Activated CD8-positive, alpha-beta memory T cell treated with anti-CD3 and anti-CD28 coated beads, Interleukin-2, amount 10 ng/mL, durations not matched to agents 7 days and 5 days (primary cell): ENCODE data around the gene PLN. TPM values are rescaled to one million over a fixed set of nuclear protein-coding genes. Genes with fewer than 3 reads are reported as not detected.

Experiments used
- ATAC-seq: fragments of 150-1000 bp; cut with Tn5 transposase; one replicate; pipeline ENCODE4 v1.10.0; 2021; ENCODE audit warnings: moderate library complexity
- CTCF ChIA-PET: fragments of 350-600 bp; sonication (Branson Sonifier 250); formaldehyde crosslinking; loops from one replicate; lab custom pipeline; 2021; ENCODE audit warnings: antibody characterized with exemption; lab: Charles Lee
- DNase-seq: peaks from one replicate; pipeline ENCODE4 v3.0.0-alpha.2; 2020
- H3K27ac Mint-ChIP-seq: one replicate; pipeline ENCODE4 v1.8.0; 2021; ENCODE audit warnings: mild to moderate bottlenecking, mixed read lengths
- H3K27me3 Mint-ChIP-seq: one replicate; pipeline ENCODE4 v1.8.0; 2021; ENCODE audit warnings: mixed read lengths
- H3K36me3 Mint-ChIP-seq: one replicate; pipeline ENCODE4 v1.8.0; 2021; ENCODE audit warnings: mild to moderate bottlenecking, mixed read lengths
- H3K4me1 Mint-ChIP-seq: one replicate; pipeline ENCODE4 v1.8.0; 2021; ENCODE audit warnings: mixed read lengths
- H3K4me3 Mint-ChIP-seq: one replicate; pipeline ENCODE4 v1.8.0; 2021; ENCODE audit warnings: mild to moderate bottlenecking, moderate library complexity, mixed read lengths
- H3K9me3 Mint-ChIP-seq: one replicate; pipeline ENCODE4 v1.8.0; 2022; ENCODE audit warnings: low read depth, mixed read lengths
- total RNA-seq, 2 experiments: library from RNA; stranded (reverse); gene quantifications; one replicate each; pipeline ENCODE4 v1.2.3, GENCODE V29; 2021

The PLN gene
- total RNA-seq, 2 experiments from 2014 or later: not detected

DNA sequence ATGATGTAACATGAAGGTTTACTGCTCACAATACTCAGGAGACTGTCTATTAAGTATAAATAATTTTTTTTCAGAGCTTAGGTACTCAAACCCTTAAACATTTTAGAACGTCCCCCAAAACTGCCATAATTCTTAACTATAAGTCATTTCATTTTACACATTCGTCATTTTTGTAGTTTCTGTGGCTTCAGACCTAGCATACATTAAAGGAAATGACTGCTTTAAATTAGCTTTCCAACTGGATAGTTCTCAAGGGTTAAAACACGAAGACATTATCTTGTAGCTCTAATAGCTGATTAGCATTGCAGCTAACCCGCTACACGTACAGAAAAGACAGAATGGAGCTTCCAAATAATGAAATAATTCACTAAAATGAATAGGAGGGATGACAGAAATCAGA is 24.9 kb upstream of the PLN start:
- Mint-ChIP-seq H3K36me3 (peaks cover 41% of the 10 kb centered on the region), H3K27ac (no peak overlapping the region), H3K27me3 (no peaks in the 10 kb centered on the region), H3K4me3 (no peak overlapping the region), H3K9me3 (peaks cover 2% of the 10 kb centered on the region), H3K4me1 (peaks cover 15% of the 10 kb centered on the region)
- no peak for ATAC-seq
- CTCF ChIA-PET: interaction anchor here (1.3 kb wide), 1 partner anchor 264 kb away, joined by 3 read pairs; no protein-coding TSS in a partner anchor
- no peak for DNase-seq

DNA sequence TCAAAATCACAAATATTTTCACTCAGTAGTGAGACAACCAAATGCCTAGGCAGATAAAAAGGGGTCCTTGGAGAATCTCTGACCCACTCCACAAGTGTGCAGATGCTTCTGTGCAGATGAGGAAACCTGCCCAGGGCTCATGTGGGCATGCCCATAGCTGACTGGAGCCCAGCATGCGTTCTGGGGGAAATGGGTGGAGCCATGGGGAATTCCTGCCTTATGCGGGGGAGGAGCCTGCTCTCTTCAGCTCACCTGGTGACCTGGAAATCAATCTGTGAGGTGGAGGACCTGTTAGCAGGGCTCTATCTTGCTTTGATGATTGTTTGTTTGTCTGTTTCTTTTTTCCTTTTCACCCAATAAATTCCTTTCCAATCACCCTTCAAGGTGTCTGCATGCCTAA is 23.4 kb upstream of the PLN start:
- no peak overlapping the region for H3K27ac Mint-ChIP-seq
- ATAC-seq (no peak), DNase-seq (no peak)
- no peaks in the 10 kb centered on the region for H3K9me3 Mint-ChIP-seq
- CTCF ChIA-PET: no interaction called here
- H3K4me1 Mint-ChIP-seq: peaks cover 15% of the 10 kb centered on the region
- no peaks in the 10 kb centered on the region for H3K27me3 Mint-ChIP-seq
- no peak overlapping the region for H3K4me3 Mint-ChIP-seq
- H3K36me3 Mint-ChIP-seq: peaks cover 29% of the 10 kb centered on the region

DNA sequence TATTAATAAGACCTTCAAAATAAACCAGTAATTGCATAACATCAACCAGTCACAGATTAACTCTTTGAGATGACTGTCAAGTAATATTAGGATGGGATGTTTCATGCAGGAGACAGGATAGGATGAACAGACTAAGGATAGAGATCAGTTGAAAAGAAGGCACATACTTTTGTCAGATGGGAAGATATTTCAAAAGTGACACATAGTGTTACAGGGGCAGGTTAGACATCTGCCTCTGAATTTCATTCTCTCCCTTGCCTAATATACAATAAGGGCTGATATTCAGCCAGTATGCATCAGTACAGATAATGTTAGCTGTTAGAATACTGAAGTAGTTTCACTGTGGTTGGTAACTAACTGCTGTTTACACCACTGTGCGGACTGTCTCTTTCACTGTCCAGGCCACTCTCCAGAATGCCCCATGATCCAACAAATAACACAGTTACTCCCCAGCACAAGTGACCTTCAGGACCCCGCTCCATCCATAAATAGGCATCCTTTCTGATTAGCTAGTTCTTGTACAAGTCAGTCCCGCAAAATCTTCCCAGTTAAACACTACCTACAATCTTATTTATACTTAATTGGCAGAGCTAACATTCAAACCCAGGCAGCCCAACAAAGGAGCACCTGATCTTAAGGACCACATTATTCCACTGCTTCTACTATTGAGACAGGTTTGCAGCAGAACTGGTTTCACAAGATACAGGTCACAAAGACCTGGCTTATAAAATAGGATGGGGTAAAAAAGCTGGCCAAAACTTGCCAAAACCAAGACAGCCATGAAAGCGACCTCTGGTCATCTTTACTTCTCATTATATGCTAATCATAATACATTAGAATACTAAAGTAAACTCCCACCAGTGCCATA is 21.9 kb upstream of the PLN start:
- H3K4me1 Mint-ChIP-seq: peaks cover 15% of the 10 kb centered on the region
- peaks cover 3% of the 10 kb centered on the region for H3K9me3 Mint-ChIP-seq
- CTCF ChIA-PET: interaction anchor here (0.5 kb wide), 1 partner anchor 13 kb away, joined by 3 read pairs; no protein-coding TSS in a partner anchor
- H3K4me3 Mint-ChIP-seq: no peak overlapping the region
- DNase-seq (no peak), ATAC-seq (no peak)
- peaks cover 26% of the 10 kb centered on the region for H3K36me3 Mint-ChIP-seq
- no peak overlapping the region for H3K27ac Mint-ChIP-seq
- H3K27me3 Mint-ChIP-seq: no peaks in the 10 kb centered on the region

DNA sequence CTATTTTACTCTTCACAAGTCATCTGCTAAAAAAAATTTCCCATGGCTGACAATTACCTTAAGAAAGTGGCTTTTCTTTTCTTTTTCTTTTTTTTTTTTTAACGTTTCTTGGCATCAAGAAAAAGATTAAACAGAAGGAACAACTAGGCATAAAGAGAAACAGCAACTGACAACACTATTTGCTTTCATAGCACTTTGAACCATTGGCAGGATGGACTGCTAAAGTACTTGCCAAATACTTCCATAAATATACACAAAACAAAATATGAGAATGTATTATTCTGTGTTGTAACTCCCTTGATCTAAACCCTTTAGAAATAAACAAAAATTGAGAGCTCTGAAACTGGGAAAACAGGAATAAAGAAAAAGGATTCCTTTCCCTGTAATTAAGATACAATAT is 20.0 kb upstream of the PLN start:
- CTCF ChIA-PET: no interaction called here
- DNase-seq (no peak), ATAC-seq (no peak)
- H3K4me3 Mint-ChIP-seq: no peak overlapping the region
- peaks cover 27% of the 10 kb centered on the region for H3K36me3 Mint-ChIP-seq
- peaks cover 7% of the 10 kb centered on the region for H3K9me3 Mint-ChIP-seq
- peaks cover 14% of the 10 kb centered on the region for H3K4me1 Mint-ChIP-seq
- no peaks in the 10 kb centered on the region for H3K27me3 Mint-ChIP-seq
- H3K27ac Mint-ChIP-seq: no peak overlapping the region

DNA sequence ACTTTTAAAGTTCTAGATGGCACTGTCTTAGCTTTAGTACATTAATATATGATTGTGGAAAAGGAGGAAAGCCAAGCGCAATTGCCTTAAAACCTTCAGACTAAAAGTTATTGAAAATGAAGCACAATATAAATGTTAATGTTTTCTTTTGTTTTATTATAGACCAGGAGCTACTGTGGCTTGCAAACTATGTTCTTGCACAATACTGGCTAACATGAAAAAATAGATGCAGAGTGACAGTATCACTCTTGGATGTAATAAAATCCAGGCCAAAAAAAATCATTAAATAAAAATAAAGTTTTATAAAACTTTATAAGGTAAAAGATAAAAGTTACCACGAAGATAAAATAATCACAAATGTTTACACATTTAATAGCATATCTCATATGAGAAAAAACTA is 18.3 kb upstream of the PLN start:
- DNase-seq: no peak
- peaks cover 22% of the 10 kb centered on the region for H3K36me3 Mint-ChIP-seq
- H3K27ac Mint-ChIP-seq: no peak overlapping the region
- peaks cover 4% of the 10 kb centered on the region for H3K4me1 Mint-ChIP-seq
- no peak for ATAC-seq
- H3K4me3 Mint-ChIP-seq: no peak overlapping the region
- H3K27me3 Mint-ChIP-seq: no peaks in the 10 kb centered on the region
- peaks cover 7% of the 10 kb centered on the region for H3K9me3 Mint-ChIP-seq
- CTCF ChIA-PET: no interaction called here

DNA sequence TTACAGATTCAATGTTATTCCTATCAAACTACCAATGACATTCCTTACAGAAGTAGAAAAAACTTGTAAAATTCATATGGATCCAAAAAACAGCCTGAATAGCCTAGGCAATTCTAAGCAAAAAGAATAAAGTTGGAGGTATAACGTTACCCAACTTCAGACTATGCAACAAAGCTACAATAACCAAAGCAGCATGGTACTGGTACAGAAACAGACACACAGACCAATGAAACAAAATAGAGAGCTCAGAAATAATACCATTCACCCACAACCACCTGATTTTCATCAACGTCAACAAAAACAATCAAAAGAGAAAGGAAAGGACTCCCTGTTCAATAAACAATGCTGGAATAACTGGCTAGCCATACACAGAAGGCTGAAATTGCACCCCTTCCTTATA is 17.2 kb upstream of the PLN start:
- Mint-ChIP-seq H3K27ac (no peak overlapping the region), H3K9me3 (peaks cover 7% of the 10 kb centered on the region), H3K4me3 (no peak overlapping the region), H3K4me1 (peaks cover 5% of the 10 kb centered on the region), H3K27me3 (no peaks in the 10 kb centered on the region), H3K36me3 (peaks cover 25% of the 10 kb centered on the region)
- ATAC-seq (no peak), DNase-seq (no peak)
- CTCF ChIA-PET: no interaction called here

DNA sequence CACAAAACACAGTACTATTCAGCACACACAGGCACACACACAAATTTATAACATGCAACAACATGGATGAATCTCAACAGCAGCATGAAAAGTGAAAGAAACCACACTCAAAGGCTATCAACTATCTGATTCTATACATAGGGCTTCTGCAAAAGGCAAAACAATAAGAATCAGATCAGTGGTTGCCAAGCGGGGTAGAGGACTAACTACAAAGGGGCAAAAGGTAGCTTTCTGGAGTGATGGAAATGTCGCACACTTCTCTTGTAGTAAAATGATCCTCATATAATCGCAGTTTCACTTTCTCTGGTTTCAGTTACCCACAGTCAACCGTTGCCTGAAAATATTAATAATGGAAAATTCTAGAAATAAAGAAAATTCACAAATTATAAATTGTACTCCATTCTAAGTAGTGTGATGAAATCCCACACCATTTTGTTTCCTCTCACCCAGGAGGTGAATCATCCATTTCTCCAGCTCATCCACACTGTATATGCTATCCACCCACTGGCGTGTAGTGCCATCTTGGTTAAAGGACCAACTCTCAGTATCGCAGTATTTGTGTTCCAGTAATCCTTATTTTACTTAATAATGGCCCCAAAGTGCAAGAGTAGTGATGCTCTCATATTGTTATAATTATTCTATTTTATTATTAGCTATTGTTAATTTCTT is 12.8 kb upstream of the PLN start:
- no peak for ATAC-seq
- CTCF ChIA-PET: no interaction called here
- H3K27me3 Mint-ChIP-seq: no peaks in the 10 kb centered on the region
- H3K9me3 Mint-ChIP-seq: peaks cover 7% of the 10 kb centered on the region
- H3K27ac Mint-ChIP-seq: no peak overlapping the region
- peaks cover 7% of the 10 kb centered on the region for H3K4me1 Mint-ChIP-seq
- no peak for DNase-seq
- no peak overlapping the region for H3K4me3 Mint-ChIP-seq
- peaks cover 29% of the 10 kb centered on the region for H3K36me3 Mint-ChIP-seq

DNA sequence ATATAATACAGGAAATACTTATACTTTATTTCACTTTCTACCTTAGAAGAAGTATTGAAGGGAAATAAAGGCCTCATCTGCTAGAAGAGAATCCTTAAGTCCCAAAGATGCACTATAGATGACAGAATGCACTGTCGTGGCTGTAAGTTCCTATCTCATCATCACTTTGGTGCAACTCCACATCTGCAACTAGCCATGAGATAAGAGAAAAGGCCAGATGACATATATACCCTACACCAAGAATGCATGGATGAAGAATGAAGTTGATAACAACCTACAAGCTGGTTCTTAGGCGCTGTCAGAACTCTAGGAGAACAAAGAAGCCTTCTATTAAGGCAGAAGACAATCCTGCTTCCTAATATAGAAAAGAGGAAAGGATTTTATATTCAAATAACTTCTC is 11.6 kb upstream of the PLN start:
- peaks cover 7% of the 10 kb centered on the region for H3K4me1 Mint-ChIP-seq
- H3K9me3 Mint-ChIP-seq: peaks cover 2% of the 10 kb centered on the region
- H3K27me3 Mint-ChIP-seq: no peaks in the 10 kb centered on the region
- no peak for ATAC-seq
- H3K27ac Mint-ChIP-seq: no peak overlapping the region
- no peak overlapping the region for H3K4me3 Mint-ChIP-seq
- CTCF ChIA-PET: no interaction called here
- peaks cover 23% of the 10 kb centered on the region for H3K36me3 Mint-ChIP-seq
- no peak for DNase-seq

DNA sequence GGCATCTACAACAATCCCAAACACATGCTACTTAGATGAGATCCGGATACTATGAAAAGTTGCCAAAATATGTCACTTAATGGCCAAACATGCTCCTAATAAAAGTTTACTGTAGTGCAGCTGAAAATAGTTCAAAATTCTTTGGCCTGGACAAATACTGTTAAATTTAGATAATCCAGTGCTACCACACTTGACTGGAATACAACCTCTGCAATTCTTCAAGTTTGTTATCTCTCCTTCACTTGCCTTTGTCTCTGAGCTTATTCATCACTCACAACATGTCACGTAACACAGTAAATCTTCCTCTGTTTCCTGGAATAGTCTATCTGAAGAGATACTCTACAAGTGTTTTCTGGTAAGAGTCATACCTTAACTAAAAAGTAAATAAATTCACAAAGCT is 10.5 kb upstream of the PLN start:
- H3K27ac Mint-ChIP-seq: no peak overlapping the region
- CTCF ChIA-PET: no interaction called here
- no peaks in the 10 kb centered on the region for H3K27me3 Mint-ChIP-seq
- H3K4me3 Mint-ChIP-seq: no peak overlapping the region
- H3K4me1 Mint-ChIP-seq: peaks cover 7% of the 10 kb centered on the region
- DNase-seq: no peak
- H3K9me3 Mint-ChIP-seq: no peaks in the 10 kb centered on the region
- peaks cover 16% of the 10 kb centered on the region for H3K36me3 Mint-ChIP-seq
- ATAC-seq: no peak

DNA sequence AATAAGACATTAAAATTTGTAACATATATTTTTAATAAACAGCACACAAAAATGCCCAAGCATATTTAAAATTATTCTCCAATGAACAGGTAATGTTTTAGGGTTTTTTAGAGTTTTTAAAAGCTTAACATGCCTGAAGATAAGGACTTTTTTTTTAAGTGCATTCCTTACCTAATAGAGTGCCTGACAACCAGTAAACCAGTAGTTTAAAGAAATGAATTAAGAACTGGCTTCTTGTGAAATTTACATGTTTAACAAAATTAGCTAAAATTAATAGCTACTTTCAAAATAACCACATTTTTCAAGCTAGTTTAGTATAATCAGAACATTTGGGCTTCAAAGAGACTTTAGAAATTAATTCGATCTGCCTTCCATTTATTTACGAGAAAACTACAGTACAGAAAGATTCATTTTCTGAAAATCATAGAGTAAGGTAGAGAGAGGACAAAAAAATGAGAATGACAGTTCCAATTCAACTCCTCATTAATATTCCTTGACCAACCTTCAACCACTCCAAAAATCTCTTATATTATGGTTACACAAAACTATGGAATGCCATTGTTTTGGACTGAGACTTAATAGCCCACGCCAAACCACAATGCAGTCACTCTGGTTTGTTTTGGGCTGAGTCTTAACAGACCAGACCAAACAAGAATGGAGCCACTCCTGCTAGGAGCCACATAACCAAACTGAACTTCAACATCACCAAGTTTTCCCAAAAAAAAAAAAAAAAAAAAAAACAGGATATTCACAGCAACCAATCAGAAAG is 5.7 kb upstream of the PLN start:
- H3K27ac Mint-ChIP-seq: no peak overlapping the region
- H3K4me3 Mint-ChIP-seq: no peak overlapping the region
- H3K27me3 Mint-ChIP-seq: no peaks in the 10 kb centered on the region
- no peak for ATAC-seq
- peaks cover 11% of the 10 kb centered on the region for H3K4me1 Mint-ChIP-seq
- CTCF ChIA-PET: interaction anchor here (1.2 to 1.3 kb wide), 2 partner anchors 9 to 11 kb away, joined by 3 to 4 read pairs; no protein-coding TSS in a partner anchor
- no peaks in the 10 kb centered on the region for H3K9me3 Mint-ChIP-seq
- peaks cover 10% of the 10 kb centered on the region for H3K36me3 Mint-ChIP-seq
- DNase-seq: no peak

DNA sequence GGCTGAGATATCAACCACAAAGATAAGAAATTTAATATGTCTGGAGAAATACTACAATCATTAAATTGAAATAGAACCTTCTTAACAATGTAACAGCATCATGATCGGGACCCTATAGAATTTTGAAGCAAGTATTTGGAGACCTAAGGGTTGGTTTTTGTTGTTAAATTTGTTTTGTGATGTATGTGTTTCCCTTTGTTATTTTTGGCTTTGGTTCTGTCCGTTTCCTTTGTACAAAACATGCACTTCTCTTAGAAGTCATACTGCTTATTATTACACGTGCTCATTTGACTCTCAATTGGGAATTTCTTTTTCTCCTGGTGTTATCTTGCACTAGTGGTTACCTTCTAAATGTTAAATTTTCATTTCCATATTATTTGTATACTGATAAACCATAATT is 4.0 kb upstream of the PLN start:
- CTCF ChIA-PET: no interaction called here
- Mint-ChIP-seq H3K27ac (no peak overlapping the region), H3K9me3 (no peaks in the 10 kb centered on the region), H3K4me1 (peaks cover 13% of the 10 kb centered on the region), H3K36me3 (peaks cover 9% of the 10 kb centered on the region), H3K27me3 (no peaks in the 10 kb centered on the region), H3K4me3 (no peak overlapping the region)
- ATAC-seq (no peak), DNase-seq (no peak)

DNA sequence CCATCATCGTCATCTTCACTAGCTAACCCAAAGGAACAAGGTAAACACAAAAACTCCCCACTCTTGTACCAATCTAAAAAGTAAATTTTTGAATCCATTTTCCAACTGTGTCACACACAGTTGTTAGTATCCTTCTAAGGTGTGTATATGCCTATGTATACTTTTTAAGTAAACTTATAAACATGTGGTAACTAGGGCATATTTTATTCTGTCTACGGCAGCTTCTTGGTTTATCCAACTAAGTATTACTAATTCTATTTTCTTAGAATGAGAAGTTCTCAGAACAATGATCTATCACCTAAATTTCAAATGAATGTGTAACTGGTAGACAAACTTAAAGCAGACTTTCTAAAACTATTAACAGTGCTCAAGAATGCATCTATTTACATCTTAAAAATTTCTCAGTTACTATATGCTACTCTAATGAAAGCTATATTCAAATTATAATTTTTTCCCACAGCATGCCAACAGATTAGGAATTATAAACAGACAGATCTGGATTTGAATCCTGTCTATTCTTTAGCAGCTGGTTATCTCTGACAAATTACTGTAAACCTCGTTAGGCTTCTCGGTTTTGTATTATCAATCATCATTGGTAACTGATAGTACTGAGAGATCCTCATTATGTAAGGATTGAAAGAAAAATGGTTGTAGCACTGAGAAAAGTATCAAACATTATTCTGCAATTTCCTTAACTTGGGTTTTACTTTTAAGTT is 1.8 kb upstream of the PLN start:
- H3K4me3 Mint-ChIP-seq: no peak overlapping the region
- CTCF ChIA-PET: interaction anchor here (1.0 to 1.2 kb wide), 2 partner anchors 260 to 570 kb away, joined by 3 to 4 read pairs; no protein-coding TSS in a partner anchor
- no peaks in the 10 kb centered on the region for H3K9me3 Mint-ChIP-seq
- H3K27ac Mint-ChIP-seq: no peak overlapping the region
- DNase-seq (no peak), ATAC-seq (no peak)
- peaks cover 9% of the 10 kb centered on the region for H3K36me3 Mint-ChIP-seq
- H3K27me3 Mint-ChIP-seq: no peaks in the 10 kb centered on the region
- peaks cover 25% of the 10 kb centered on the region for H3K4me1 Mint-ChIP-seq

DNA sequence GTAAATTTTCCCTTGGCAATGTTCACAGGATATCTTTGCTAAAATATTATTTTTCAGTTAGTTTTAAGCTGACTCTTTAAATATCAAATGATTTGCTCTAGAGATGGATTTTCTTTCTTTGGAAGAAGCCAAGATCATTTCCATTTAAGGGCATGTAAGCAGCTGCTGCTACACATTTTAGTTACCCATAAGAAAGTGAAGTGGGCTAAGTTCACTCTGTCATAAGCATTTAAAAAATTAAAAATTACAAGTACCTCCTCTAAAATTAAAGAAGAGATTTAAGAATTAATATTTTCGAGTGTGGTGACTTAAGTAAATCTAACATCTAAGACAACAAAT is 1.2 kb upstream of the PLN start:
- H3K36me3 Mint-ChIP-seq: peaks cover 9% of the 10 kb centered on the region
- no peak overlapping the region for H3K4me3 Mint-ChIP-seq
- ATAC-seq (no peak), DNase-seq (no peak)
- H3K27ac Mint-ChIP-seq: no peak overlapping the region
- H3K9me3 Mint-ChIP-seq: no peaks in the 10 kb centered on the region
- H3K4me1 Mint-ChIP-seq: peaks cover 25% of the 10 kb centered on the region
- CTCF ChIA-PET: interaction anchor here (1.0 kb wide), 1 partner anchor 260 kb away, joined by 4 read pairs; no protein-coding TSS in a partner anchor
- H3K27me3 Mint-ChIP-seq: no peaks in the 10 kb centered on the region
